ENCODE results near the gene NTNG1.

GRCh38 chr1:107422901-107423300 lies 282.1 kb downstream of the NTNG1 start:
- TF ChIP-seq, protein P1, sequence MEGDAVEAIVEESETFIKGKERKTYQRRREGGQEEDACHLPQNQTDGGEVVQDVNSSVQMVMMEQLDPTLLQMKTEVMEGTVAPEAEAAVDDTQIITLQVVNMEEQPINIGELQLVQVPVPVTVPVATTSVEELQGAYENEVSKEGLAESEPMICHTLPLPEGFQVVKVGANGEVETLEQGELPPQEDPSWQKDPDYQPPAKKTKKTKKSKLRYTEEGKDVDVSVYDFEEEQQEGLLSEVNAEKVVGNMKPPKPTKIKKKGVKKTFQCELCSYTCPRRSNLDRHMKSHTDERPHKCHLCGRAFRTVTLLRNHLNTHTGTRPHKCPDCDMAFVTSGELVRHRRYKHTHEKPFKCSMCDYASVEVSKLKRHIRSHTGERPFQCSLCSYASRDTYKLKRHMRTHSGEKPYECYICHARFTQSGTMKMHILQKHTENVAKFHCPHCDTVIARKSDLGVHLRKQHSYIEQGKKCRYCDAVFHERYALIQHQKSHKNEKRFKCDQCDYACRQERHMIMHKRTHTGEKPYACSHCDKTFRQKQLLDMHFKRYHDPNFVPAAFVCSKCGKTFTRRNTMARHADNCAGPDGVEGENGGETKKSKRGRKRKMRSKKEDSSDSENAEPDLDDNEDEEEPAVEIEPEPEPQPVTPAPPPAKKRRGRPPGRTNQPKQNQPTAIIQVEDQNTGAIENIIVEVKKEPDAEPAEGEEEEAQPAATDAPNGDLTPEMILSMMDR (IDR thresholded peaks at IDR 0.05) = no peak
- TF ChIP-seq POLR2A (IDR thresholded peaks at IDR 0.05; ENCODE audit: low read depth) = no peak
- no peak for TF ChIP-seq POLR2AphosphoS5 (IDR thresholded peaks at IDR 0.05)

Measured in esophagus muscularis mucosa (tissue), 3 donors.